Mucosa of gallbladder (tissue), 1 donor: ENCODE results near the gene NUMA1. TPM values are rescaled to one million over a fixed set of nuclear protein-coding genes. Genes with fewer than 3 reads are reported as not detected.
A peak's percentile ranks its signal among the peaks of the same experiment; 100 is the strongest.

Source experiments
- DNase-seq: peaks from one replicate; pipeline ENCODE4 v3.0.0-alpha.2; 2020; ENCODE audit warnings: low spot score
- total RNA-seq: library from RNA; stranded (reverse); gene quantifications from one replicate; pipeline ENCODE4 v1.2.1, GENCODE V29; 2021
- donor health status: DM: no; HTN: no; CAD: no.

Gene NUMA1
- 261 TPM for total RNA-seq

- DNase-seq, result peak; percentile 100
Observed at GRCh38 chr11:72080326-72081183, at the start of gene NUMA1, which contains the start of gene LRRC51. NUMA1 (minus strand) TSS chr11:72080542; CDS start chr11:72035943, 44,599 bp downstream. LRRC51 (plus strand) TSS chr11:72080850; CDS start chr11:72089084, 8,234 bp downstream.

GRCh38 chr11:72129381-72129780 lies 49.0 kb upstream of the NUMA1 start:
- DNase-seq, result no peak

GRCh38 chr11:72127923-72128322 lies 47.6 kb upstream of the NUMA1 start:
- DNase-seq, result no peak

- no peak for DNase-seq
Observed at GRCh38 chr11:72125956-72126355, 45.6 kb upstream of the NUMA1 start.

GRCh38 chr11:72124046-72124445 lies 43.7 kb upstream of the NUMA1 start:
- no peak for DNase-seq

- no peak for DNase-seq
Observed at GRCh38 chr11:72123117-72123653, 42.8 kb upstream of the NUMA1 start.

GRCh38 chr11:72122607-72123006 lies 42.3 kb upstream of the NUMA1 start:
- no peak for DNase-seq

- DNase-seq, result no peak
Observed at GRCh38 chr11:72120930-72121329, 40.6 kb upstream of the NUMA1 start.

GRCh38 chr11:72119198-72119597 lies 38.9 kb upstream of the NUMA1 start:
- no peak for DNase-seq

GRCh38 chr11:72116019-72116755 lies 35.8 kb upstream of the NUMA1 start:
- DNase-seq, result no peak

GRCh38 chr11:72114570-72114969 lies 34.2 kb upstream of the NUMA1 start:
- no peak for DNase-seq

GRCh38 chr11:72112978-72113808 lies 32.9 kb upstream of the NUMA1 start:
- no peak for DNase-seq

- DNase-seq, result peak; percentile 99
Observed at GRCh38 chr11:72112143-72112977, 32.0 kb upstream of the NUMA1 start, which contains the start of gene ANAPC15. ANAPC15 (minus strand) TSS chr11:72112695; CDS start chr11:72111276, 1,419 bp downstream.

GRCh38 chr11:72111300-72112142 lies 31.2 kb upstream of the NUMA1 start:
- no peak for DNase-seq

- no peak for DNase-seq
Observed at GRCh38 chr11:72105888-72106287, 25.5 kb upstream of the NUMA1 start, which contains the start of gene TOMT. TOMT (plus strand) TSS chr11:72105924; CDS start chr11:72105952, 28 bp downstream.

GRCh38 chr11:72103754-72104167 lies 23.4 kb upstream of the NUMA1 start:
- DNase-seq, result no peak

- DNase-seq, result peak; percentile 99
Observed at GRCh38 chr11:72102946-72103753, 22.8 kb upstream of the NUMA1 start, which contains the start of gene LAMTOR1. LAMTOR1 (minus strand) TSS chr11:72103297; CDS start chr11:72103224, 73 bp downstream.

- DNase-seq, result no peak
Observed at GRCh38 chr11:72102631-72102945, 22.2 kb upstream of the NUMA1 start.

GRCh38 chr11:72102162-72102561 lies 21.8 kb upstream of the NUMA1 start:
- DNase-seq, result no peak
